HTERT RPE-1 (cell line): ENCODE data around the gene COG5.

Experiments used
- in situ Hi-C: fragments of 300-500 bp; cut with MboI; formaldehyde crosslinking; loops from 4 replicates; pipeline ENCODE4 v1.14.3; 2020; ENCODE audit warnings: low sequenced_read_pairs

COG5 gene

GRCh38 chr7:107404740-107405537 is 158.8 kb downstream of the COG5 start:
- in situ Hi-C loops: no loop called here

- in situ Hi-C loops: no loop called here
These were observed 165.6 kb downstream of the COG5 start for GRCh38 chr7:107398161-107398560.

GRCh38 chr7:107396990-107397389 is 166.7 kb downstream of the COG5 start:
- in situ Hi-C loops: no loop called here

- in situ Hi-C loops: no loop called here
These were observed 167.6 kb downstream of the COG5 start for GRCh38 chr7:107396081-107396480.

- in situ Hi-C loops: no loop called here
These were observed 168.9 kb downstream of the COG5 start for GRCh38 chr7:107394831-107395230.

GRCh38 chr7:107394276-107394675 is 169.4 kb downstream of the COG5 start:
- in situ Hi-C loops: no loop called here

GRCh38 chr7:107392830-107393229 is 170.9 kb downstream of the COG5 start:
- in situ Hi-C loops: no loop called here

- in situ Hi-C loops: no loop called here
These were observed 172.8 kb downstream of the COG5 start for GRCh38 chr7:107390916-107391315.

GRCh38 chr7:107388604-107389003 is 175.1 kb downstream of the COG5 start:
- in situ Hi-C loops: no loop called here

- in situ Hi-C loops: no loop called here
These were observed 176.0 kb downstream of the COG5 start for GRCh38 chr7:107387573-107388219.

- in situ Hi-C loops: no loop called here
These were observed 176.6 kb downstream of the COG5 start for GRCh38 chr7:107387128-107387527.

GRCh38 chr7:107386548-107387102 is 177.1 kb downstream of the COG5 start:
- in situ Hi-C loops: no loop called here

GRCh38 chr7:107384025-107384424 is 179.7 kb downstream of the COG5 start:
- in situ Hi-C loops: no loop called here

GRCh38 chr7:107383203-107383602 is 180.5 kb downstream of the COG5 start:
- in situ Hi-C loops: no loop called here

- in situ Hi-C loops: no loop called here
These were observed 182.3 kb downstream of the COG5 start for GRCh38 chr7:107381453-107381852.

- in situ Hi-C loops: no loop called here
These were observed 190.4 kb downstream of the COG5 start for GRCh38 chr7:107373354-107373753.

GRCh38 chr7:107372298-107372697 is 191.4 kb downstream of the COG5 start:
- in situ Hi-C loops: no loop called here

GRCh38 chr7:107370816-107371215 is 192.9 kb downstream of the COG5 start:
- in situ Hi-C loops: no loop called here

GRCh38 chr7:107364787-107365186 is 198.9 kb downstream of the COG5 start:
- in situ Hi-C loops: no loop called here

- in situ Hi-C loops: no loop called here
These were observed 204.0 kb downstream of the COG5 start for GRCh38 chr7:107359520-107360316.

GRCh38 chr7:107355616-107356015 is 208.1 kb downstream of the COG5 start:
- in situ Hi-C loops: no loop called here
